SK-N-SH (cell line): ENCODE measurements around the gene OPCML.

Experiments
- CTCF ChIP-seq: fragments of 200-600 bp; sonication (generic); IDR thresholded peaks from 2 replicates; pipeline ENCODE4 v1.6.1; 2017; ENCODE audit warnings: antibody characterized with exemption, mild to moderate bottlenecking, moderate library complexity
- EP300 ChIP-seq, 2 experiments: IDR thresholded peaks; 2 replicates each; pipeline versions ENCODE4 v1.4.0 to v1.6.1; 2012; ENCODE audit warnings: borderline replicate concordance in 1 of 2, low read depth in 1 of 2, low read length in 1 of 2
- FOXM1 ChIP-seq: IDR thresholded peaks from 2 replicates; pipeline ENCODE4 v1.4.0; 2012; ENCODE audit warnings: low read depth, mild to moderate bottlenecking
- GATA2 ChIP-seq: sonication (generic); formaldehyde crosslinking; IDR thresholded peaks from 2 replicates; pipeline ENCODE4 v1.5.0; 2020; ENCODE audit warnings: mild to moderate bottlenecking, missing genetic modification reagents
- MAX ChIP-seq: IDR thresholded peaks from 2 replicates; pipeline ENCODE4 v1.4.0; 2012; ENCODE audit warnings: low read depth
- MXI1 ChIP-seq: IDR thresholded peaks from 2 replicates; pipeline ENCODE4 v1.6.1; 2012; ENCODE audit warnings: mild to moderate bottlenecking, low read depth, low read length, improper control_type of control experiment
- NFIC ChIP-seq: IDR thresholded peaks from 2 replicates; pipeline ENCODE4 v1.4.0; 2012; ENCODE audit warnings: borderline replicate concordance
- PBX3 ChIP-seq: IDR thresholded peaks from 2 replicates; pipeline ENCODE4; 2012
- REST ChIP-seq: IDR thresholded peaks from 2 replicates; pipeline ENCODE4 v1.6.1; 2012; ENCODE audit warnings: mild to moderate bottlenecking, low read depth, low read length, moderate library complexity
- RXRA ChIP-seq: IDR thresholded peaks from 2 replicates; pipeline ENCODE4 v1.4.0; 2012; ENCODE audit warnings: low read depth, mild to moderate bottlenecking, borderline replicate concordance
- SIN3A ChIP-seq: IDR thresholded peaks from 2 replicates; pipeline ENCODE4 v1.6.1; 2012; ENCODE audit warnings: low read depth, mild to moderate bottlenecking, low read length, moderate library complexity, borderline replicate concordance
- ZBTB33 ChIP-seq: IDR thresholded peaks from 2 replicates; pipeline ENCODE4 v1.4.0; 2012; ENCODE audit warnings: low read depth, borderline replicate concordance

- TF ChIP-seq NFIC (no peak), CTCF (no peak), RXRA (no peak), EP300 (IDR thresholded peaks at IDR 0.05; ENCODE audit: borderline replicate concordance in 1 of 2, low read depth in 1 of 2, low read length in 1 of 2) (no peak), ZBTB33 (no peak), MXI1 (no peak), GATA2 (CRISPR knock-in tag) (no peak), PBX3 (no peak), REST (no peak), FOXM1 (no peak), MAX (no peak), SIN3A (no peak)
These were observed 144.0 kb downstream of the OPCML start for GRCh38 chr11:133388260-133388659.
